UCSD-AML1 (cell line): ENCODE measurements around the gene RFNG.

ENCODE experiments used
- DNase-seq: peaks from one replicate; lab custom pipeline; 2025; ENCODE audit not compliant: unreplicated experiment; lab: John Stamatoyannopoulos, UW

RFNG gene, protein sequence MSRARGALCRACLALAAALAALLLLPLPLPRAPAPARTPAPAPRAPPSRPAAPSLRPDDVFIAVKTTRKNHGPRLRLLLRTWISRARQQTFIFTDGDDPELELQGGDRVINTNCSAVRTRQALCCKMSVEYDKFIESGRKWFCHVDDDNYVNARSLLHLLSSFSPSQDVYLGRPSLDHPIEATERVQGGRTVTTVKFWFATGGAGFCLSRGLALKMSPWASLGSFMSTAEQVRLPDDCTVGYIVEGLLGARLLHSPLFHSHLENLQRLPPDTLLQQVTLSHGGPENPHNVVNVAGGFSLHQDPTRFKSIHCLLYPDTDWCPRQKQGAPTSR

DNA sequence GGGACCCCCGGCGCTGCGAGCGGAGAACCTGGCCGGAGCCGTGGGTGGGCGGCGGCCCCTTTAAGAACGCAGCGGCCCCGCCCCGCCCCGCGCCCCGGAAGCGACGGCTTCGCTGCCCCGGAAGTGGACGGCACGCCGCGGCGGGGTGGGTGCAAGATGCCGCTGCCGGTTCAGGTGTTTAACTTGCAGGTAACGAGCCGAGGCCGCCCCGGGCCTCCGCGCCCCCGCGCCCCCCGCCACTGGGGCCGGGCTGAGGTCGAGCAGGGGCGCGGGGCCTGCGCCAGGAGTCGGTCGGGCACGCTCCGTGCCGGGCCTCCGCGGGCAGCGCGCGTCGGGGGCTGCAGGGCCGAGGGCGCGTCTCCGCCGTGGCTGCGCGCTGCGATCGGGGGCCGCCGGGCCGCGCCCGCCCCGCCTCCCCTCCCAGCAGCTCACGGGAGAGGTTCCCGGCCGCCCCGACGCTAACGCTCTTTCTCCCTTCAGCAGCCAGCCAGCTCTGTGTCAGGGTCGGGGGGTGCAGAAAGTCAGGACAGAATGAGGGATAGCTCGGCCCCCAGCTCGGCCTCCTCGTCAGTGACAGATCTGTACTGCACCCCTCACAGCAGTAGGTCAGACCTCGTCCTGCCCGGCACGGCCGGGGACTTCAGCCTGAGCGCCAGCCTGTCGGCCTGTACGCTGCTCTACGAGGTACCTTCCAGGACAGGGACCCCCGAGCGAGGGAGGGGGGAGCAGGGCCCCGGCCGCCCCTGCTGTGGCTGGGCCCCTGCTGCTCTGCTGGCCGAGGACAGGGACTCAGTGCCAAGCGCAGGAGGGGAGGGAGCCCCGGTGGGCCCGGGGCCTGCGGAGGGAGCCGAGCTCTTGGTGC lies at the start of gene RFNG, which contains the start of gene GPS1:
TSS of gene RFNG (minus strand) at position 36 of the 862 bp plus-strand sequence. CDS start 45 bp downstream, outside the sequence.
TSS of gene GPS1 (plus strand) at position 123 of the 862 bp plus-strand sequence. CDS start at position 157, 34 bp downstream.
- peak; percentile 78 for DNase-seq

DNA sequence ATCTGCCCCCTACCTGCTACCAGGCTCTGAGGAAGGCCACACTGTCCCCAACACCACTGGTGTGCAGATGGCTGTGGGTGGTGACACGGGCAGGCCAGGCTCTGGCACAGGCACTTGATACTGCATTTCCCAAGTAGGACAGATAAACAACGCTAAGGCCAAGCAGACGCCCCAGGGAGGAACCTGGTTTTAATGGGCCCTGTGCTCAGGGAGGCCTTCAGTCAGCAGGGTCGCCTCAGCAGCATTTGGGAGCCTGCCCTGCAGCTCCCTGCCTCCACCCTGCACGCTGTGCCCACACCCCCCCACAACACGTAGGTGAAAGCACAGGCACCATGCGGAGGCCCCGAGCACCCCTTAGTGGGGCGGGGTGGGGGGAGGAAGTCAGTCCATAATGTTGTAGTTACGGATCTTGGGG lies 49.7 kb upstream of the RFNG start:
- DNase-seq: no peak

DNA sequence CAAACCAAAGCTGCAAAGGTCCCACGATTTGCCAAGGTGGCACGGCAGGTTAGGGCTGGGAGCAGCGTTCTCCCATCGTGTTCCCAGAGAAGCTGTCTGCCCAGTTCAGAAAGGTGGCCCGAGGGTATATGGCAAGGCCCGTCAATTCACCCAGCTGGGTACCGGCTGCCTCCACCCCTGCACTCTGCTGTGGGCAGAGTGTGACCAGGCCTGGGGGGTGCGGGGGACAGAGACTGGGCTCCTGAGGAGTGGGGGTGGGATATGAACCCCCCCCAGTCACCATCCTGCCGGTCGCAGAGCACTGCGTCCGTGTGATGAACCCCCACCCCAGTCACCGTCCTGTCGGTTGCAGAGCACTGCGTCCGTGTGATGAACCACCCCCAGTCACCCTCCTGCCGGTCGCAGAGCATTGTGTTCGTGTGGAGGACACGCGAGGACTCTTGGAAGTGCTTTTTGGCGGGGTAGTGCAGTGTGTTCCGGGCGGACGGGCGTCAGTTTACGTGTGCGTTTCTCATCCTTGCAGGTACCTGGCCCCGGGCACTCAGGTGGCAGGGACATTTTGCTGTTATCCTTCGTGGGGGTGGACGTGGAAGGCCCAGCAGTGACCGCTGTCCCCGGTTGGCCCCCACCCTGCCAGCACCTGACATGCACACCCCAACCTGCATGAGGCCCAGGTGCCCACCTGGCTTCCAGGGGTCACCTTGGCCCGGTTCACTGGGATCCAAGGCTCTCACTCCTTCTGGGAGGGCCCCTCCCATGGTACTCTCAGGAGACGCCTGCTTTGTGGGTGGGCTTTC lies 49.1 kb upstream of the RFNG start:
- no peak for DNase-seq

DNA sequence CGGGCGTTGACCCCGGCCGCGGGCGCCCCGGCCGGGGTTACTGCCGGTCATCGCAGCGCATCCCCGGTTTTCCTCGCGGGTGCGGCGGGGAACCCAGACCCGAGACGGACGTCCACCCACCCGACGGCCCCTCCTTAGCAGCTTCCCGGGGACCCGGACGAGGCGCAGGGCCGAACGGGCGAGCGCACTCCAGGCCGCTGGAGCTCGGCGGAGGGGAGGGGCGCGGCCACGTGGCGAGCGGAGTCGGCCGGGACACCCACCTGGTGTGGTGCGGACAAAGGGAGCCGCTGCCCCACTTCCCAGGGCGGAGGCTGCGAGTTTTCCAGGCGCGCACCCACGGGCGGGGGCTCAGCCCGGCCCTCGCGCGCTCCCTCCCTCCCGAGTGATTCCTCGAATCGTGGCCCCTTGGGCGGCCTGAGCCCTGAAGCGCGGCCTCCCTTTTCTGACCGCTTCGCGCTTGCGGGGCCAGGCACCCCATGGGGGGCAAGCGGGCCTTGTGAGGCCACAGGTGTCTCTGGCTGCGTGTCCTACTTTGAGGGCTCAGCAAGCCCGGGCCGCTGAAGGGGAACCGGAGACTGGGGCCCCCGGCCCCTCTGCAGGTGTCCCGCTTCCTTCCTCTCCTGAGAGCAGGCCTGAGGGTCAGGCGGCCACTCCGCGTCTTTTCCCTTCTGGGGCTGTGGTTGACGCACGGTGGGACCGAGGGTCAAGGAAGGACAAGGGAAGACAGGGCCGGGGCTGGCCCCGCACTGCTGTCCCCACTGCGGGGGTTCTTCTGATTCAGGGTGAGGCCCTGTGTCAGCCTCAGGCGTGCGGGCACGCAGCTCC lies 47.5 kb upstream of the RFNG start:
- DNase-seq: peak; percentile 51

DNA sequence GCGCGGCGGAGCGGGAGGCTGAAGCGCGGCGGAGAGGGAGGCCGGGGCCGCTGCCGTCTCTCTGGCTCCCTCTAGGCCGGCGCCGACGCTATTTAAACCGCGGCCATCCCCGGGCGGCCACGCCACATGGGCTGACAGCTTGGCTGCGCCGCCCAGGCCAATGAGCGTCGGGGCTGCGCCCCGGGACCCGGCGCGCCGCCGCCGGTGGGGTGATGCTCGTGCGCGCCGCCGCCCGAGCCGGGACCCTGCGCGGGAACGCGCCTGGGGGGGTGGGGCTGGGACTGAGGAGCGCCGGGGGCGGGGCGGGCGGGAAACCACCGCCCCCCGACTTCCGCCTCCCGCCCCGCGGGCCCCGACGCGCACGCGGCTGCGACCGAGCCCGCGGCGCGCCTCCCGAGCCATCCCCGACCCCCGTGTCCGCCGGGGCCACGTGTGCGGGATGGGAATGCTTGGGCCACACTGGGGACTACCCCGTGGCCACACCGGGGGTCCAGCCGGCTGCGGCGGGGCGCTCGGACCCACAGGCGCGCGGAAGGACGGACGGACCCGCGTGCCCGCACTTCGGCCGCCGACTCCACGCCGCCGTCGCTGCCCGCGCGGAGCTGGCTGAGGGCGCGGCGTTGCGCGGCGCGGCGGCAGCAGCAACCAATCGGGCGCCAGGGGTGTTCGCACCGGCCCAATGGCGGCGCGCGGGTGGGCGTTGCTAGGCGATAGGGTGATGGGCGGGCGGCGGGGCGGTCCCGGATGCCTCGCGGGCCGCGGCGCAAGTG lies 46.7 kb upstream of the RFNG start, which contains the start of gene FASN:
TSS of gene FASN (minus strand) at position 68 of the 770 bp plus-strand sequence. CDS start 1,791 bp downstream, outside the sequence.
- peak; percentile 96 for DNase-seq

DNA sequence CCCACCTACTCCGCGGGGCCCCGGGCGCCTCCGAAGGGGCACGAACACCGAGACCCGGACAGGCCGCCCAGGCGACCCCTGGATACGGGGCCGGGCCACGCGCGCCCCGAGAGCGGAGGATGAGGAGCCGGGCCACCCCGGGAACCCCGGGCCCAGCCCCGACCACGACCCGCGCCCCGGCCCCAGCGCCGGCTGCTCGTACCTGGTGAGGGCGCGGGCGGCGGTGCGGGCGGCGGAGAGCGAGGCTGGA lies 46.2 kb upstream of the RFNG start:
- no peak for DNase-seq

DNA sequence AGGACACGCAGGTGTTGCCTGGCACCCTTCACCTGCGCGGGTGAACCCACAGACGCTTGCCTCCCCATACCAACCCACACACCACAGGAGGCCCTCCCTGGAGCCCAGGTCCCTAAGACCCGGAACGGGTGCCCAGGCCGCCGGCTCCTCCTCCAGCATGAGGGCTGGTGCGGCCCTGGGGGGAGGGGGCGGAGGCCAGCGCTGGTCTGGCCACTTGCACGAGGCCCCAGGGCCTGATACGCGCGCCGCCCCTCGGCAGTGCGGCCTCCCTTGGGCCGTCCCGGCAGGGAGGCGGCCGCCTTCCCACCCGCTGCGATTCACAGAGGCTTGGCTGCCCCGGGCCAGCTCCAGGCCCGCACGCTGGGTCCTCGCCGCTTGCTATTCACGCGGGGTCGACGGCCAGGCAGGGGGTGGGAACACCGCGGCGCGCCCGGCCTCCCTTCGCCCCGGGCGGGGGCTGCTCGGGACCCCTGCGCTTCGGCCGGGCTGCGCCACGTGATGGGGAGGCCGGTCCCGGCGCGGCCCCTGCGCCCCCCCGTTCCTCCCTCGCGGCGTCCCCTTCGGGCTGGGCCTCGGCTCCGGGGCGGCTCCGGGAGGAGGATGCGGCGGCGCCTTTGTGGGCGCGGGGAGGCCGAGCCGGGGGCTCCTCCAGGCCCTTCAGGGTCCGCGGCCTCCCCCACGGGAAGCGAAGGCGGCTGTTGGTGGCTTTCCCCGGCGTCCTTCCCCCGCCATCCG lies 45.7 kb upstream of the RFNG start:
- peak; percentile 56 for DNase-seq

DNA sequence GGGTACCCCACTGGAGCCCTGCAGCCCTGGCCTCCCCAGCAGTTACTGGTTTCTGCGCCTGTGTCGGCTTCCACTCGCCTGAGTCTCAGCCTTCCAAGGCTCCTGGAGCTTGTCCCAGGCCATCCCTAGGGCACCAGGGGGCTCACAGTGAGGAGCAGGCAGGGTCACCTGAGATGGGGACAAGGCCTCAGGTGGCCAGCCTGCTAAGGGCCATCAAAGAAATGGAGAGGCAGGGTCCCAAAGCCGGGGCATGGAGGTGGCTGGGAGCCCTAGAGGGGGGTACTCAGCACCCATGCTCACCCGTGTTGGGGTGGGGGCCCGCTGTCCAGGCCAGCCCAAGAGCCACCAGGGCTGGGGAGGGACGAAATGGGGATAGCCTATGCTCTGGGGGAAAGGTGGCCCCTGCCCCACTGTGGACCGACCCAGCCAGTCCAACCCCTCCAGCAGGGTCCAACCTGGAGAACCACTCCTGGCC lies 45.1 kb upstream of the RFNG start:
- DNase-seq: no peak

DNA sequence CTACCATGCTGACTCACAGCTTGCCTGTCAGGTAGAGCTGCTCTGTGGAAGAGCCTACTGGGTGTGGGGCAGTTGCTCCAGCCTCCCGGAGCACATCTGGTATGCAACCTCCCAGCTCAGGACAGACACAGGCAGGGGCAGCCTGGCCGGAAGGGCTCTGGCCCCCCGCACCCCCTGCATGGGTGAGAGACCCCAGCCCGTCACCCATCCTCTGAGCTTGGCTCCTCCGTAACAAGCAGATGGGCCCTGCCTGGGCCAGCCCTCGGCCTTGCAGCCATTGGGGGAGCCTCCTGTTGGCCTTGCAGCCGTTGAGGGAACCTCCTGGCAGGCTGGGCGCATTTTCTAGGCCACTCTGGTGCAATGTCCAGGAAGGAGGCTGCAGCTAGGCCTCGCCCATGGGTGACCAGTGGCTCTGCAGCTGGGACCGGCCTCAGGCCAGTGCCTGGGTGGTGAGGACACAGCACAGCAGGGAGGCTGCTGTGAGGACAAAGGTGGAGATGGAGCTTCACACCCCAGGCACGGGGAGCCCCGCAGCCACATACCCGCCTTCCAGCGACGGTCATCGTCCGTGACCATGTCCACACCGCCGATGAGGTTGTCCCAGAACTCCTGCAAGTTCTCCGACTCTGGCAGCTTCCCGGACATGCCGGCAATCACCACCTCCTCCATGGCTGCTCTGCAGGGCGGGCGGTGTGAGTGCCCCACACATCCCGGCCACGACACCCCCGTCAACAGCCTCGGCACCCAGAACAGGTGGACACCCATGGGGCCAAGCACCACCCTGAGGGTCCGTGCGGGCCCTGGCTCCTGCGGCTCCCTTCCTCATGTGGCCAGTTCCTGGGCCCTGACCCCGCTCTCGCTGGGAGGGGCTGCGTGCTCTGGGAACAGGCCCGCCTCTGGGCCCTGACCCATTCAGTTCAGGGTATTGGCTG lies 44.4 kb upstream of the RFNG start:
- DNase-seq: no peak

DNA sequence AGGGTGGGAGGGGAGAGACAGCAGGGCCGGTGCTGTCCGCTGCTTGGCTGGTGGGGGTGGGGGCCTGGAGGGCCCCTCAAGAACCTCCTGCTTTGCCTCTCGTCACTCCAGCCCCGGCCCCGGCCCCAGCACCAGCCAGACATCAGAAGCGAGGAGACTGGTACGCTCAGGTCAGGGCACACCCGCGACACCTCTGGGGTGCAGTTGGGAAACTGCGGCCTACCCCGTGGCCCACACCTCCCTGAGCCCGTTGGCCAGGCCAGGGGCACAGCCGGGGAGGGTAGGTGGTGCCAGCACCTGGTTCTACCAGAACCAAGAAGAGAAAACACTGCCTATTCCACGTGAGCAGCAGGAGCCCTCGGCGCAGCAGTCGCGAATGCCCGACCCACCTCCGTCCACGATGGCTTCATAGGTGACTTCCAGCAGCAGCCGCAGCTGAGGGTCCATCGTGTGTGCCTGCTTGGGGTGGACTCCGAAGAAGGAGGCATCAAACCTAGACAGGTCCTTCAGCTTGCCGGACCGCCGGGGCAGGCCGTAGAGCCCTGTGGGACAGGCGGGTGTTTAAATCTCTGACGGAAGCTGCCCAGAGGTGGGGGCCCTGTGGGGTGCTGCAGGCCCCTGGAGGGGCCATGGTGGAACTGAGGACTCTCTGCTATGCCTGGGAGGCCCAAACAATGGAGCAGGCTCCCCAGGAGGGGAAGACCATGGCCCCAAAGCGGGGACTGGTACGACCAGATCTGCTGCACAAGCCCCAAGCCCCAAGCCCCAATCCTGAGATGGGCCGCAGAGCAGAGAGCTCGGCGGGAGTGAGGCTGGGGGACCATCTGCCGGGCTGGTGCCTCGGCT lies 43.5 kb upstream of the RFNG start:
- no peak for DNase-seq

DNA sequence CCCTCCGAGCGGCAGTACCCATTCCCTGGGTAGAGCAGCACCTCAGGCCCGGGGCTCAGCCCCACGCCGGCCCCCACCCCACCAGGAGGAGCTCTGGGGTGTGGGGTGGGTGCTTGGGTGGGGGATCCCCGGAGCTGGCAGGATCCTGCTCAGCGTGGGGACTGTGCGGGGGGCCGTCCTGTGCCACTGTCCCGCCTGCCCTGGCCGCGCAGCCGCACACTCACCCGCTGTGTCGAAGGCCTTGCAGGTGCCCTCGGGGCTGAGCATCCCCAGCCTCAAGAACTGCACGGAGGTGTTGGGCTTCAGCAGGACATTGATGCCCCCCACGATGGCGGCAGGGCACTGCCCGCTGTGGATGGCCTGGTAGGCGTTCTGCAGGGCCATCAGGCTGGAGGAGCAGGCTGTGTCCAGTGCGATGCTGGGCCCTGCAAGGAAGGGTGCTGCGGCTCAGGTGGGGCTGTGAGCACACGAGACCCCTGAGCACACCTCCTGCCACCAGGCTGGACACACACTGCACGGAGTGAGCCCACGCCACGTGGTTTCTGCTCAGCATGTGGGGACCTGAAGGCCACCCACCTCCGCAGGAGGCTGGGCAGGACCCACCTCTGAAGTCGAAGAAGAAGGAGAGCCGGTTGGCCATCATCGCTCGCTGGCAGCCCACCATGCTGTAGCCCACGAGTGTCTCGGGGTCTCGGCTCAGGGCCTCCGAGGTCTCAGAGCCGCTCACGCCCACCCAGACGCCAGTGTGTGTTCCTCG lies 41.6 kb upstream of the RFNG start:
- DNase-seq: no peak

DNA sequence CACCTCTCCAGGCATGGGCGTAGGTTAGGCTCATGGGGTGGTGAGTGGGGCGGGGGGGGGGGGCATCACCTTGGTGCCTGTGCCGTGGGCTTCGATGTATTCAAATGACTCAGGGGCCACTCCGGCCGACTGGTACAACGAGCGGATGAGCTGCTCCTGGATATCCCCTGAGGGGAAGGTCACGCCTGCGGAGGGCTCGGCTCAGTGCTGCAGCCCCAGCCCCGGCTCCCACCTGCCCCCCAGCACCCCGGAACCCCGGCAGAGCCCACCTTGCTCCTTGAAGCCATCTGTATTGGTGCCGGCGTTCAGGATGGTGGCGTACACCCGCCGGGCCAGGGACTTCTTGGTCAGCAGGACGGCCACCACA lies 41.0 kb upstream of the RFNG start:
- DNase-seq: no peak

DNA sequence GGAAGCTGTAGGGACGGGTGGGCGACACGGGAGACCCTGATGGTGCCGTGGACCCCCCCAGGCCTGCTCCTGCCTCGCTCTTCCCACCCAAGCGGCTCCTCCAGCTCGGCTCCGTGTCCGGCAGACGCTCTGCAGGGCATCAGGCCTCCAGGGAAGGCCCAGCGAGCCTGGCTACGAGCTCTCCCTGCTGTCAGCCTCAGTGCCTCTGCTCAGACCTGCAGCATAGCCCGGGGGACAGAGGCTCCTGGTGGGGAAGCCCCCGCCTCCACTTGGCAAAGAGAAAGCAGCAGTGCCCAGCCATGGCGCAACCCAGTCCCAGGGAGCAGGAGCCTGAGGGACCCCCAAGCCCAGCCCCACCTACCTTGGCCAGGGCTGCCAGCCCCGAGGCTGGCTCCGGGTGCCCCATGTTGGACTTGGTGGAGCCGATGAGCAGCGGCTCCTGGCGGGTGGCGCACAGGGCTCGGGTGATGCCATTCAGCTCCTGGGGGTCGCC lies 40.5 kb upstream of the RFNG start:
- no peak for DNase-seq

DNA sequence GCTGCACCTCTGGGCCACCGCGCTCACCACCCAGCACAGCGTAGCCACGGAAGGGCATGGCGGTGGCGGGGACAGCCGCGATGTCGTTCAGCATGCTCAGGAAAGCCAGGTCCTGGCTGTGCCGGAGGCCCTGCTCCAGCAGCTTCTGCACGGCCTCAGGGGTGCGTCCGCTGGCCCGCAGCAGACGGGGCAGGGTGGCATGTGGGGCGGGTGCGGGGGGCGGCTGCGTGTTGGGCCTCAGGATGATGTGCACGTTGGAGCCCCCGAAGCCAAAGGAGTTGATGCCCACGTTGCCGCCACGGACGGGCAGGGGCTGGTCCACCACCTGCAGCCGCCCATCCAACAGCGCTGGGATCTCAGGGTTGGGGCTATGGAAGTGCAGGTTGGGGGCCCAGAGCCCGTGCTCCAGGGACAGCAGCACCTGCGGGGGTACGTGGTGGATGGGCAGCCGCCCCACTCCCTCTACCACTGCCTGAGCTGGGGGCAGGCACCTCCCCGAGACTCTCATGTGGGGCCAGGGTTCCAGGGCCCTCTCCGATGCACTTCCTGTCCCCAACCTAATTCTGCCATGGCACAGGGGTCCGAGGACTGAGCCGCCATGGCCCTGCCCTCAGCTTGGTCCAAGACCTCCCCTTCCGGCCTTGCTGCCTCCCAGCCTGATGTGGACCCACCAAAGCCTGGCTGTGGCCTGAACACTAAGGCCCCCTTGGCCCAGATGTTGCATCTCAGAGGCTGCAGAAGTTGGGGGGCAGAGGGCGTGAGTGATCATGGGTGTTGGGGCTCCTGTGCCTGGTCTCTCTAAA lies 39.9 kb upstream of the RFNG start:
- no peak for DNase-seq

DNA sequence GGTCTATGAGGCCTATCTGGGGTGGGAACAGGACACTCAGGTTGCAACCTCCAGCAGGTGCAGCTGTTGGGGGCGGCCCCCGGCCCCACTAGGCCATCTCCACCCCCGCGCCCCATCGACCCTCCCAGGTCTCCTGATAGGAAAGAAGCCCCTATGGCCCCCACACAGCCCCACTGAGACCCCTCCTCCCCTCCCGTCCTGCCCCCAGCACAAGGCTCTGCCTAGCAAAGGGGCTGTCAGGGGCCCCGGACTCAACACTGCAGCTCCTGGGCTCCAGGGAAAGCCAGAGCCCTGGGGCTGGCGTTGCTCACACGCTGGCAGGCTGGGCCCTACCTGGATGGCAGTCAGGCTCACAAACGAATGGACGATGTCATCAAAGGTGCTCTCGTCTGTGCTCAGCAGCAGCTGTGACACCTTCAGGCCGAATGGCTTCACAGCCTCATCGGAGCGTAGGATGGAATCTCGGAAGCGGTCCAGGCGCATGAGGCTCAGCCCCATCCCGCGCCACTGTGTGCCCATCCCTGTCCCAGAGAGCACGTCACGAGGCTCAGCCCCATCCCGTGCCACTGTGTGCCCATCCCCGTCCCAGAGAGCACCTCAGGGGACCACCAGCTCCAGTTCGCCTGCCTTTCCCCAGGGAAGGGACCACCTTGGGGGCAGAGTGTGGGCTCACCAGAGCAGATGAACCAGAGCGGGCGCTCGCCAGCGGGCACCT lies 39.1 kb upstream of the RFNG start:
- no peak for DNase-seq
